OCI-LY1 (cell line): ENCODE results near the gene KCNF1.

Experiments used
- H2AFZ ChIP-seq: fragments of 200-600 bp; sonication (generic), shearing (Covaris generic); 2 replicates; pipeline ENCODE4 v1.6.0; 2014; ENCODE audit warnings: antibody characterized with exemption, mild to moderate bottlenecking, low read length
- H3F3A ChIP-seq: fragments of 200-600 bp; sonication (generic), shearing (Covaris generic); 2 replicates; pipeline ENCODE4 v1.6.0; 2014; ENCODE audit warnings: mild to moderate bottlenecking, antibody characterized with exemption, low read length, moderate library complexity; ENCODE audit not compliant: insufficient read depth
- H3K27ac ChIP-seq: fragments of 200-600 bp; sonication (generic); 2 replicates; pipeline ENCODE4 v1.5.1; 2014; ENCODE audit warnings: low read length, mixed run types, mild to moderate bottlenecking, low read depth; ENCODE audit not compliant: poor library complexity, severe bottlenecking
- H3K27me3 ChIP-seq: fragments of 200-600 bp; sonication (generic); 2 replicates; pipeline ENCODE4 v1.6.0; 2014; ENCODE audit warnings: antibody characterized with exemption, mild to moderate bottlenecking, low read length, moderate library complexity; ENCODE audit not compliant: insufficient read depth
- H3K36me3 ChIP-seq: fragments of 200-600 bp; sonication (generic); 2 replicates; pipeline ENCODE4 v1.6.1; 2014; ENCODE audit warnings: mild to moderate bottlenecking, antibody characterized with exemption, low read length, moderate library complexity, mixed read lengths; ENCODE audit not compliant: insufficient read depth
- H3K4me1 ChIP-seq: fragments of 200-600 bp; sonication (generic); 2 replicates; pipeline ENCODE4 v1.5.1; 2014; ENCODE audit warnings: mild to moderate bottlenecking, low read length, moderate library complexity; ENCODE audit not compliant: insufficient read depth, severe bottlenecking
- H3K4me2 ChIP-seq: fragments of 200-600 bp; sonication (generic), shearing (Covaris generic); 2 replicates; pipeline ENCODE4 v1.6.1; 2014; ENCODE audit warnings: low read length
- H3K4me3 ChIP-seq: fragments of 200-600 bp; sonication (generic); 2 replicates; pipeline ENCODE4 v1.5.1; 2014; ENCODE audit warnings: low read length, low read depth, mild to moderate bottlenecking, mixed read lengths; ENCODE audit not compliant: poor library complexity, severe bottlenecking
- H3K79me2 ChIP-seq: fragments of 200-600 bp; shearing (Covaris generic); 2 replicates; pipeline ENCODE4 v1.6.1; 2016; ENCODE audit warnings: mixed run types, low read length, mixed read lengths; ENCODE audit not compliant: insufficient read depth
- H3K9ac ChIP-seq: fragments of 200-600 bp; sonication (generic), shearing (Covaris generic); 2 replicates; pipeline ENCODE4 v1.6.1; 2014; ENCODE audit warnings: mild to moderate bottlenecking, low read length, mixed read lengths
- H3K9me2 ChIP-seq: fragments of 200-600 bp; sonication (generic), shearing (Covaris generic); 2 replicates; pipeline ENCODE4 v1.6.1; 2014; ENCODE audit warnings: low read depth, mild to moderate bottlenecking, low read length, mixed read lengths
- H3K9me3 ChIP-seq: fragments of 200-600 bp; shearing (Covaris generic); 2 replicates; pipeline ENCODE4 v1.6.1; 2014; ENCODE audit warnings: low read length, mixed read lengths
- H4K20me1 ChIP-seq: fragments of 200-600 bp; sonication (generic), shearing (Covaris generic); 2 replicates; pipeline ENCODE4 v1.6.0; 2016; ENCODE audit warnings: mild to moderate bottlenecking, low read length; ENCODE audit not compliant: insufficient read depth
- EZH2 ChIP-seq: fragments of 200-600 bp; sonication (generic), shearing (Covaris generic); IDR thresholded peaks from 2 replicates; pipeline ENCODE4 v1.8.0; 2017; ENCODE audit warnings: borderline replicate concordance, mixed run types, mild to moderate bottlenecking, antibody characterized with exemption, low read length, moderate library complexity, mixed read lengths
- TF ChIP-seq, protein P1 (sequence below): fragments of 200-600 bp; sonication (generic), shearing (Covaris generic); IDR thresholded peaks from 2 replicates; pipeline ENCODE4 v1.5.1; 2017; ENCODE audit warnings: mild to moderate bottlenecking, antibody characterized with exemption, low read length, moderate library complexity, mixed read lengths

The KCNF1 gene

GRCh38 chr2:10875126-10875525 is 36.6 kb upstream of the KCNF1 start:
- no peaks in the 10 kb centered on the region for H3F3A ChIP-seq
- no peak overlapping the region for H2AFZ ChIP-seq
- no peak overlapping the region for H3K27ac ChIP-seq
- no peak for TF ChIP-seq EZH2
- TF ChIP-seq, protein P1, sequence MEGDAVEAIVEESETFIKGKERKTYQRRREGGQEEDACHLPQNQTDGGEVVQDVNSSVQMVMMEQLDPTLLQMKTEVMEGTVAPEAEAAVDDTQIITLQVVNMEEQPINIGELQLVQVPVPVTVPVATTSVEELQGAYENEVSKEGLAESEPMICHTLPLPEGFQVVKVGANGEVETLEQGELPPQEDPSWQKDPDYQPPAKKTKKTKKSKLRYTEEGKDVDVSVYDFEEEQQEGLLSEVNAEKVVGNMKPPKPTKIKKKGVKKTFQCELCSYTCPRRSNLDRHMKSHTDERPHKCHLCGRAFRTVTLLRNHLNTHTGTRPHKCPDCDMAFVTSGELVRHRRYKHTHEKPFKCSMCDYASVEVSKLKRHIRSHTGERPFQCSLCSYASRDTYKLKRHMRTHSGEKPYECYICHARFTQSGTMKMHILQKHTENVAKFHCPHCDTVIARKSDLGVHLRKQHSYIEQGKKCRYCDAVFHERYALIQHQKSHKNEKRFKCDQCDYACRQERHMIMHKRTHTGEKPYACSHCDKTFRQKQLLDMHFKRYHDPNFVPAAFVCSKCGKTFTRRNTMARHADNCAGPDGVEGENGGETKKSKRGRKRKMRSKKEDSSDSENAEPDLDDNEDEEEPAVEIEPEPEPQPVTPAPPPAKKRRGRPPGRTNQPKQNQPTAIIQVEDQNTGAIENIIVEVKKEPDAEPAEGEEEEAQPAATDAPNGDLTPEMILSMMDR: no peak
- peaks cover 4% of the 10 kb centered on the region; the same call in 1 of the 2 replicates for H3K27me3 ChIP-seq
- no peaks in the 10 kb centered on the region for H3K36me3 ChIP-seq
- H3K9me3 ChIP-seq: peaks cover 4% of the 10 kb centered on the region; the same call in 1 of the 2 replicates
- no peaks in the 10 kb centered on the region for H4K20me1 ChIP-seq
- no peak overlapping the region for H3K9ac ChIP-seq
- no peaks in the 10 kb centered on the region for H3K4me1 ChIP-seq
- no peaks in the 10 kb centered on the region for H3K79me2 ChIP-seq
- H3K9me2 ChIP-seq: no peaks in the 10 kb centered on the region
- H3K4me2 ChIP-seq: no peak overlapping the region
- no peak overlapping the region for H3K4me3 ChIP-seq

- Histone ChIP-seq H3K27ac (no peak overlapping the region), H3K79me2 (no peaks in the 10 kb centered on the region), H2AFZ (no peak overlapping the region), H3K9me2 (no peaks in the 10 kb centered on the region), H4K20me1 (no peaks in the 10 kb centered on the region), H3K4me3 (no peak overlapping the region), H3K4me1 (no peaks in the 10 kb centered on the region), H3K27me3 (peaks cover 8% of the 10 kb centered on the region; the same call in 1 of the 2 replicates), H3F3A (no peaks in the 10 kb centered on the region), H3K4me2 (no peak overlapping the region), H3K36me3 (no peaks in the 10 kb centered on the region), H3K9me3 (peaks cover 4% of the 10 kb centered on the region; the same call in 1 of the 2 replicates), H3K9ac (no peak overlapping the region)
- TF ChIP-seq, protein P1: no peak
- TF ChIP-seq EZH2: no peak
Measured at GRCh38 chr2:10876394-10876793, 35.3 kb upstream of the KCNF1 start.

DNA sequence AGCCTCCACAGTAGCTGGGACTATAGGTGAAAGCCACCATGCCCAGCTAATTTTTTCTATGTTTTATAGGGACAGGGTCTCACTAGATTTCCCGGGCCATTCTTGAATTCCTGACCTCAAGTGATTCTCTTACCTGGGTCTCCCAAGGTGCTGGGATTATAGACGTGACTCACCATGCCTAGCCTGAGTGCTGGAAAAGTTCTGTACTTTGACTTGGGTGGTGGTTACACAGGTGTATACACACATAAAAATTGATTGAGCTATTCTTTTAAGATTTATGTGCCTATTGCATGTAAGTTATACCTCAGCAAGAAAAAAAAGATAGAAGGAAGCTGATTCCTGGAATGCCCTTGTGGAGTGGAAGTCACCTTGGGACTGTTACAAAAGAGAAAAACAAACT is 34.8 kb upstream of the KCNF1 start:
- Histone ChIP-seq H3K4me2 (no peak overlapping the region), H3K4me1 (no peaks in the 10 kb centered on the region), H3K9me3 (peaks cover 2% of the 10 kb centered on the region; the same call in 1 of the 2 replicates), H4K20me1 (no peaks in the 10 kb centered on the region), H2AFZ (no peak overlapping the region), H3K4me3 (no peak overlapping the region), H3K36me3 (no peaks in the 10 kb centered on the region), H3K79me2 (no peaks in the 10 kb centered on the region), H3K9me2 (no peaks in the 10 kb centered on the region), H3K9ac (no peak overlapping the region), H3K27ac (no peak overlapping the region), H3K27me3 (peaks cover 8% of the 10 kb centered on the region; the same call in 1 of the 2 replicates), H3F3A (no peaks in the 10 kb centered on the region)
- no peak for TF ChIP-seq EZH2
- TF ChIP-seq, protein P1: no peak
